Erythroblast (primary cell): ENCODE measurements around the gene MBD3L5.

Source experiments
- GATA1 ChIP-seq: IDR thresholded peaks from 2 replicates; pipeline ENCODE4 v1.6.1; 2011; ENCODE audit warnings: low read depth, mild to moderate bottlenecking, control low read depth, low read length, moderate library complexity
- POLR2A ChIP-seq: IDR thresholded peaks from 2 replicates; pipeline ENCODE4 v1.6.1; 2011; ENCODE audit warnings: mild to moderate bottlenecking, low read length

DNA sequence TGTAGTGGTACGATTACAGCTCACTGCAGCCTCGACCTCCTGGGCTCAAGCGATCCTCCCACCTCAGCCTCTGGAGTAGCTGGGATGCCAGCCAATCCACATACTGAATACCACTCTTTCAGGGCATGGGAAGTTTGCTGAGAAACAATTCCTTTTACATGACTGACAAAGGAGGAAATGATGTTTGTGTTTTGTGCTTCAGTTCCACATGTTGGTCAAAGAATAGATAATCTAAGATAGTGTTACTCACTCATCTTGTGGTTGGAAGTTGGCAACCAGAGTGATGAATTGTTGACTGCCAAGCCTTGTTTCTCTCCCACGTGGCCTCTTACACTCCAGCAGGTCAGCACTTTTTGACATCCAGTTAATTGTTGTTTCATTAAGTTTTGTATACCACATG lies 16.7 kb upstream of the MBD3L5 start:
- TF ChIP-seq POLR2A = no peak
- TF ChIP-seq GATA1 = no peak
